Pulmonary artery endothelial cell (primary cell): Measurements from ENCODE around the gene CD28. TPM values are rescaled to one million over a fixed set of nuclear protein-coding genes. Genes with fewer than 3 reads are reported as not detected.
"Not testable (repeated sequence)": the region's sequence is repeated elsewhere in the genome, so short reads cannot be mapped to it uniquely, and the experiment has no call there.

Experiments used
- DNase-seq: peaks from one replicate; pipeline ENCODE4 v3.0.0-alpha.2; 2011; ENCODE audit warnings: low read depth, low spot score
- total RNA-seq: library from RNA; depleted of rRNA; stranded (reverse); fragments of >200 nt; gene quantifications from 2 replicates; pipeline ENCODE4 v1.2.3, GENCODE V29; 2014

The CD28 gene
- total RNA-seq, 1 donor from 2014 or later = 0.07 TPM

DNA sequence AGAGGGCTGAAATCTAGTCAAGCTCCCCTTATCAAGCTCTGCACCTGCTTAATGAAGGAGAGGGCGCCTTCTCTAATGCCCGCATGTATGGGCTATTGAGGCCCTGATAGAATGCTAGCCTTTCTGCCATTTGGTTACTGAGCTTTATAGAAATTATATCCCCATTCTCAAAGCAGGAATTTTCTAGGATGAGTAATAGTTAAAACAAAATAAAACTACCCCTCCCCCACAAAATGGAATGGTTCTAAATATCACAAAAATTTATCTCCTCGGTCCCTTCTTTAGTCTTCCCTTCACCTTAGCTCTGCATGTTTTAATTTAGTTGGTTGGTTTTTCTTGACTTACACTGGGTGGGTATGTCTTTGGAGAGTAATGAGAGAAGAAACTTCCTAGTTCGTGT, 37.7 kb downstream of the CD28 start:
- no peak for DNase-seq

DNA sequence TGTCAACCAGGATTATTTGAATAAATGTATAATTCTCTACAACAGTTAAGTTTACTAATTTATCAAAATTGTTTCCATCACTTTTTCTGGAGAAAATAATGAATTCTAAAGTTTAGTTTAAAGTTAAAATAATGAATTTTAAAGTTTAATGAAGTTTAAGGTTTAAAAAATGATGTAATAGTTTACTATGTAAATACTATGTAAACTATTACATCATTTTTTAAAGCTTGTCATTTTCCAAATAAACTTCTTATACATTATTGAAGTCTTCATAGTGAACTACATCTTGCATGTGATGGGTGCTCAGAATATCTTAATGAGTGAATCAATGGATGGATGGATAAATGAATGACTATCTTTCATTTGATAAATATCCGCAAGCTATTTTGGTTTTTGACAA, 38.8 kb downstream of the CD28 start:
- DNase-seq = no peak

DNA sequence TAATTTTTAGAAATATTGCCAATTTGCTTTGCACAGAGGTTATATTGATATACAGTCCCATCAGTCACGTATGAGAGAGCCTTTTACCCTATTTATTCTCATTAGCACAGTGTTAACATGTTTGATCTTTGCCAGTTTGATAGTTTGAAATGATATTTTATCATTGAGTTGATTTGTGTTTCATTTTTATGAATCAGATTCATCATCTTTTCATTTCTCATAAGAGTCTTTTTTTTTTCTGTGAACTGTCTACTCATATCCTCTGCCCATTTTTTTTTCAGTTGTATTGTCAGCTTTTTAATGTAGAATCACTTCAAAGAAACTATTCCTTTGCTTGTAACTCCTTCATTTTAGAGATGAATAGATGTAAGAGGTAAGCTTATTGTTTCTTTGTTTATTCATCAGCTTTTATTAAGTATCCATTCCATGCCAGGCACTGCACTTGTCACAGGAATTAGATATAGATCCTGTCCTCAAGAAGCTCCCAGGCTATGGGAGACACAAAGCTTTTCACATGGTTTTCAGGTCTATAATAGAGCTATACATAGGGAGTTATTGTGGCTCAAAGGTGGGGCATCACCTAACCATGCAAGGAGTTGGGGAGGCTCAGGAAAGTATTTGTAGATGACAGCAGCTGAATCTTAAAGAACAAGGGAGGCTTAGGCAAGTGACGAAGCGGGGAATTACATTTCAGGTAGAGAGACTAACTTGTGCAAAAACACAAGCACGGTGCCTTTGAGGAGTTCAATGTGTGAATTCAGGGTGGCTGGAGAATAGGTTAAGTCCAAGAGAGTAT, 42.1 kb downstream of the CD28 start:
- no peak for DNase-seq

DNA sequence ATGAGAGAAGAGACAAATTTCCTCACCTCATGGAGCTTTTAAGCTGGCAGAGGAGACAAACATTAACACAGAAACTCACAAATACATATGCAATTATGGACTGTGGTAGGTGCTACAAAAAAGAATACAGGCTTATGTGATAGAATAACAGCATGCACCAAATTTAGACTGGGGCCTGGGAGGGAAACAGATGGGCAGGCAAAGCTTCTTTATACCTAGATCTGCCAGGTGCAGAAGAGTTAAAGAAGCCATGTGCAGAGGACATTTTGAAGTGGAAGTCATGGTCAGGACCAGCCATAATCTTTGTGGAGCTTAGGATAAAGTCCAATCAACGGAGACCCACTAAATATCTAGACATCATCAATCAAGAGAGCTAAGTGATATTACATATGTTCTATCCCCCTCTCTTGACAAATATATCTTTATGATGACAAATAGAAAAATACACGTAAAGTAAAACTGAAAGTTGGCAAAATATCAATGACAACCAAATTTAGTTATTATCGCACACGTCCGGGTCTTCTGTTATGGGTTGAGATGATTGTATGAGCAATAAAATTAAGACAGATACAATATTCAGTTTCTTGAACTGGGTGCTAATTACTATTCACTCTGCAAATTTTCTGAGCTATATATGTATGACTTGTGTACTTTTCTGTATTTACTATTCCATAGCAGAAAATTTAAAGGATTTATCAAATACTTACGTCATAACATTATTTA, 44.1 kb downstream of the CD28 start:
- no peak for DNase-seq

DNA sequence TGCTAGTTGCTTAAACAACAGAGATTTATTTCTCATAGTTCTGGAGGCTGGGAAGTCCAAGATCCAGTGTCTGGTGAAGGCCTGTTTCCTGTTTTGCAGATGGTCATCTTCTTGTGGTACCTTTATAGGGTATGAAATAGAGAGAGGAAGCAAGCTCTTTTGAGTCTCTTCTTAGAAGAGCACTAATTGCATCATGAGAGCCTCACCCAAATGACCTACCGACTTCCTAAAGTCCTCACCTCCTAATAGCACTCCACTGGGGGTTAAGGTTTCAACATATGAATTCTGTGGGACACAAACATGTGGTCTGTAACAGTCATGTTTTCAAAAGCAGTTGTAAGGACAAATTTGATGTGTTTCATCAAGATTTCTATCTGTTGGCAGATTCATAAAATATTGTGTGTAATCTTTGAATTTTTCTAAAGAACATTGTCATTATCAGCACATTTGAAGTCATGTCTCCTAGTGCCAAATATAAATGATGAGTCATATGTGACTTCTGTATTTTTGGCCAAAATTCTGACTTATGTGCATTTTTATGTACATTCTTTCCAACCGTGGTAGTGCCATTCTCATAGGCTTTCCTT, 45.3 kb downstream of the CD28 start:
- DNase-seq = no peak

DNA sequence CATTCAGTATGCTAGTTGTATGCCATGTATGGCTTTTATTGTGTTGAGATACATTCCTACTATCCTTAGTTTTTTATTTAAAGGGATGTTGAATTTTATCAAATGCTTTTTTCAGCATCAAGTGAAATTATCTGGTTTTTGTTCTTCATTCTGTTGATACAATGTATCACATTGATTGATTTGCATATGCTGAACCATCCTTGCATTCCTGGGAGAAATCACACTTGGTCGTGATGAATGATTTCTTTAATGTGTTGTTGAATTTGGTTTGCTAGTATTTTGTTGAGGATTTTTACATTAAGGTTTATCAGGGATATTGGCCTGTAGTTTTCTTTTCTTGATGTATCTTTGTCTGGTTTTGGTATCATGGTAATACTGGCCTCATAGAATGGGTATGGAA, 49.7 kb downstream of the CD28 start:
- DNase-seq = no peak

DNA sequence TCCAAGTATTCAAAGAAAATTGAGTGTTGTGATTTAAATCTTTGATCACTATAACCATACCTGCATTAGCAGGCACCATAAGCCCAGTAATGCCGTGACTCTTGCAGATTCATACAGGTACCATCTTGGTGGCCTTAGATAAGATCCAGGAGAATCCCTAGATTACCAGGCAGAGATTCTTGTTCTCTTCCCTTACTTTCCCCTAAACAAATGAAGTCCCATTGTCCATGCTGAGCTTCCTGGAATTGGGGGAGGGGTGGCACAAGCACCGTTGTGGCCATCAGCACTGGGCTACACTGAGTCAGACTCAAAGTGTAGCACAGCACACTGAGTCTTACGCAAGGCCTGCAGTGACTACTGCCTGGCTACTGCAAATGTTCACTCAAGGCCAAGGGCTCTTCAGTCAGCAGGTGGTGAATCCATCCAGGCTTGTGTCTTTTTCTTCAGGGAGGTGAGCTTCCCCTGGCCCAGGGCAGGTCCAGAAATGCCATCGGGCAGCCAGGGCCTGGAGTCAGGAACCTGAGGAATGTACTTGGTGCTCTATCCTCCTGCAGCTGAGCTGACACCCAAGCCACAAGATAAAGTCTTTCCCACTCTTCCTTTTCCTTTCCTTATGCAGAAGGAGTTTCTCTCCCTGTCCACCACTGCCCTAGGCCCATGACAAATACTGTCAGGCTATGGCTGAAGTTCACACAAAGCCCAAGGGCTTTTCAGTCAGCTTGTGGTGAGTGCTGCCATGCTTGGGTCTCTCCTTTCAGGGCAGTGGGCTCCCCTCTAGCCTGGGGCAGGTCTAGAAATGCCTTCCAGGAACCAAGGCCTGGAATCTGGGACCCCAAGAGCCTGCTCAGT, 52.6 kb downstream of the CD28 start:
- DNase-seq = no peak

DNA sequence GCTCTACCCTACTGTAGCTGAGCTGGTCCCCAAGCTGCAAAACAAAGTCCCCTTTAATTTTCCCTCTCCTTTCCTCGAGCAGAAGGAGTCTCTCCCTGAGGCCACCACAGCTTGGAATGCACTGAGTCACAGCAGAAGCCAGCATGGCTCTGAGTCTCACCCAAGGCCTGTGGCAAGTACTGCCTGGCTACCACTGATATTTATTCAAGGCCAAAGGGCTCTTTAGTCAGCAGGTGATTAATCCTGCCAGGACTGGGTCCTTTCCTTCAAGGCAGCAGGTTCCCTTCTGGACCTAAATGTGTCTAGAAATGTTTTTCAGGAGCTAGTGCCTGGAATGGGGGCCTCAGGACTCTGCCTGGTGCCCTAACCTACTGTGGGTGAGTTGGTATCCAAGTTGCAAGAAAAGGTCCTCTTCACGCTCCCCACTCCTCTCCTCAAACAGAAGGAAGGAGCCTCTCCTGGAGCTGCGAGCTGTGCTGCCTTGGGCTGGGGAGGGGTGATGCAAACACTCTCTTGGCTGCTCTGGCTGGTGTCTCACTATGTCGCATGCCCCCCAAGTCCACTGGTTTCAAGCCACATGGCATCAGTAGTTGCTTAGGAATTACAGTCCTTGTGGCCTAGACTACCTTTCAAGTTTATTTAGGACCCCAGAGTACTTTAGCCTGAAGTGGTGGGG, 53.4 kb downstream of the CD28 start:
- no peak for DNase-seq

DNA sequence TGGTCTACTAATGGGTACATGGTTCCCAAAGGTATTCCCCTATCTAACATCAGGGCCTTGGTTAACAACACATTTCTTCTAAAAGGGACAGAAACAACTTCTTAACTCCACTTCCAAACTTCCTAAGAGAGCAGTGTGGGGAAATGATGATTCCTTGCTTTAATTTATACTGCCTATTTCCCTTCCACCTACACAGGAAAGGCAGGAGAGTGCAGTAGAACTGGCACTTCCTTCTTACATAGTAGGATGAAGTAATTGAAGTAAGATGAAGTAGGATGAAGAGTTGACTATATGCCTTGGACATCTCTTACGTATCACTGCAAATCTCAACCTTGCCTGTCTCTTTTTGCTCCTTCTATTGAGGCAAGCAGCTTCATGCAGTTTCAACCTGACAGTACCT, 54.7 kb downstream of the CD28 start:
- DNase-seq = no peak

DNA sequence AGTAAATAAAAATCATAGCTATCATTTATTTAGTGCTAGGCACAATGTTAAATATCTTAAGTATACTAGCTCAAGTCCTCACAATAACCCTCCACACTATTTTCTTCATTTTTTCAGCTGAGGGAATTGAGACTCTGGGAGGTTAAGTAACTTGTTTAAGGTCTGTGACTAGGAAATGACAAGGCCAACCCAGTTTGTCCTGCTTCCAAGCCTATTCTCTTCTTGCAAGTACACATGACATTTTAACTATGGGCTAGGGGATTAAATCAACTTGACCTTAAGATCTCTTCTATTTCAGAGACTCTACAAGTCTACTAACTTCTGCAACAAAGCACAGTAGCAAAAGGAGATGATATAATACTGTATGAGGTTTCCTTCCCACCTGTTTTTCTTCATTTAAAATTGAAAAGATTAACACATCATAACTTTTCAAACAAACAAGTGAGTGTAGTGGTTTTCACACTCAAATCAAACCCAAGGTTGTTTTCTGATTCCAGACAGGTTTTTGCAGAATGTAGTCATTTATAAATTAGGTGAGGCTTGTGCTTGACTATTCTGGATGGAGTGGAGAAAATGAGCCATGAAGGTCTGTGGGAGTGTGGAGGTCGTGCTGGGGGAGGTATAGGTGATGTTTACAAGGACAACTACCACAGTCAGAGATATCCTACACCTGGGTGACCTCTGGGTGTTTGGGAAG, 57.0 kb downstream of the CD28 start:
- no peak for DNase-seq

DNA sequence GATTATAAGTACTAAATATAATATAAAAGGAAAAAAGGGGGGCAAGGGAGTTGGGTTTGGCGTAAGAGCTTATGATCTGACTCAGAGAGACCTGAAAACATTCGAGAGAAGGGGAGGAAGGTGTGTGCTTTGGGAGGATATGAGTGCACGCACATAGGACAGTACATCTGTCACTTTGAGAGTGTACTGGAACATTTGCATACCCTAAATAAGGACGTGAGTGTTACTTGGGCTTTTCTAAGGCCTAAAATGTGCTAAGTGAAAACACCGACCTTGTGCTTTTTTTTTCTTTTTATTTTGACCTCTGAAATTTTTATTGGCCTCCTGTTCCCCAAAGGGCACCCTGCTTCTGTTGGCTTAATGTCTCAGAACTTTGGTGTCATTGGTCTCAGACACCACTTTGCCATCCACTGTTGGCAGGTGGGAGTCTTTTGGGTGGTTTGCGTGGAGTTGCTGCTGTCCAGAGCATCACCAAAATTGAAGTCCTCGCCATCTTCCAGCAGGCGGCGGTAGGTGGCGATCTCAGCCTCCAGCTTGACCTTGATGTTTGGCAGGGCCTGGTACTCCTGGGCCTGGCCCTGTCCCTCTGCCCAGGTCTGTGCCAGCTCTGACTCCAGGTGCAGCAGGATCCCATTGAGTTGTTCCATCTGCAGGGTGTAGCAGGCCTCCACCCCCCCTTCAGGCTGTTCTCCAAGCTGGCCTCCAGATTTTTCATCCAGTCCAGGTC, 57.7 kb downstream of the CD28 start:
- no peak for DNase-seq

DNA sequence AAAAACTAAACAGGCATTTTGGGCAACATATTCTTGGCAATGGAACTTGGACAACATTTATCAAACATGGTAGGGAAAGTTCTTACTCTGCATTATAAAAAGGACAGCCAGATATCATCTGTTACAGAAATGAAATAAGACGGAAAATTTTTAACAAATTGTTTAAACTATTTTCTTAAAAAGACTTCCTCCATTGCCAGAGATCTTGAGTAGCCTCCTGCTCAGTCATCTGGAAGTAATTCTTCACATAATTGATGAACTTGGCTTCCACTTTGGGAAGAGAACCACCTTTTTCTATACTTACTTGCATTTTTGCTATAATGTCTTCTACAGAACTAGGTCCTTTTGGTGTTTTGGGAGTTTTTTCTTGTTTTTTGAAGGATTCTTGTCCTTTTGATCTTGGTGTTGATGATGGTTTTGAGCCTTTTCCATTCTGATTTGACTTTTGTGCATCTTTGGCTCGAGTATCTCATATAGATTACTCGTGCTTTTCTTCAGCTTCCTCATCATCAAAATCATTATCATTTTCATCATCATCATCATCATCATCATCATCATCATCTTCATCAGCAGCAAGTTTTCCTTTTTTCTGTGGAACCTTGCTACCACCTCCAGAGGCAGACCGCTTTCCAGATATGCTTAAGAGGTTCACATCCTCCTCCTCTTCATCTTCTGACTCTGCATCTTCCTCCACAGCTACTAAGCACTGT, 66.2 kb downstream of the CD28 start:
- no peak for DNase-seq

DNA sequence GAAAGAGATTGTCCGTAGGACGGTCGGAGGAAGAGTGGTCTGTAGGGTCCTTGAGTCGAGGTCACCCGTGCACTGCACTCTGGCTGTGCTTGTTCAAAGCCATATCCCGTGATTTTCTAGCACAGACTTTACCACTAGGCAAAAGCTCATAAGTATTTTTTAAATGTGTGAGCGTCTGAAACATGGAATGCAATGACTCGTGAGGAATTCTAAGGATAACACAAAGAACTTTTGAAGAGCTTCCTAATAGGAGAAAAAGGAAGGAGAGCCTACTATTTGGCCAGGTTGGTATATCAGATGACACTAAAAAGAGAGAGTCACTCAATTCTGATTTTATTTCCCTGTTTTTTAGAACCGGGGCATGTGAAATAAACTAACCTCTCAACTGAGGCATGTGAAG, 68.3 kb downstream of the CD28 start:
- no peak for DNase-seq

DNA sequence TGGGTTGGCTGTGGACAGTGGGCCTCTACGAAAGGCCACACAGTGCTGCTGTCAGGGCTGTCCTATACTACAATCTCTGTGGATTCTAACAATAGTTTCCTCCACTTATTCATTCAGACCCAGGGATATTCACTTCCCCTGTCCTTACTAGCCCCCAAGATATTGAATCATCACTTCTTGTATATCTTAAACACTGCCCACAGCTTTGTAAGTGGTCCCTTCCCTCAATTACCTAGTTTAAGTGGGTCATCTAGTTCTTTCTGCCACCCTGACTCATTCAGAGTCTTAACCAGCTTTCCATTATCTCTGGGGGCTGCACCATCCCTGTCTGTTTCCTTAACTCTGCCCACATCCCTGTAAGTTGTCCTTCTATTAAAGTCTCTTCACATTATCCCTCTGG, 69.2 kb downstream of the CD28 start:
- DNase-seq = no peak

DNA sequence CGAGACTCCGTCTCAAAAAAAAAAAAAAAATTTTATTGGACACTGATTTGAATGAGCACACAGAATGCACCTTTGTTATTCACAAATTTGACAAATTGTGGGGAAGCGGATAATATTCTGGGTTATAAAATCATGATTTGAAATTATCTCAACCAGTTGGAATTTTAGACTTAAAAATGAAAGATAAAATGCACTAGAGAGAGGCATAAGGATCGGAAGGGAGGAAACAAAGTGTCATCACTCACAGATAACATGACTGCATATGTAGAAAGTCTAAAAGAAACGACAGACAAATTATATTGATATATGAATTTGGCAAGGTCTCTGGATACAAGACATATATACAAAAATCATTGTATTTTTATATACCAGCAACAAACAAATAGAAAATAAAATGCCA, 70.6 kb downstream of the CD28 start:
- DNase-seq = no peak

DNA sequence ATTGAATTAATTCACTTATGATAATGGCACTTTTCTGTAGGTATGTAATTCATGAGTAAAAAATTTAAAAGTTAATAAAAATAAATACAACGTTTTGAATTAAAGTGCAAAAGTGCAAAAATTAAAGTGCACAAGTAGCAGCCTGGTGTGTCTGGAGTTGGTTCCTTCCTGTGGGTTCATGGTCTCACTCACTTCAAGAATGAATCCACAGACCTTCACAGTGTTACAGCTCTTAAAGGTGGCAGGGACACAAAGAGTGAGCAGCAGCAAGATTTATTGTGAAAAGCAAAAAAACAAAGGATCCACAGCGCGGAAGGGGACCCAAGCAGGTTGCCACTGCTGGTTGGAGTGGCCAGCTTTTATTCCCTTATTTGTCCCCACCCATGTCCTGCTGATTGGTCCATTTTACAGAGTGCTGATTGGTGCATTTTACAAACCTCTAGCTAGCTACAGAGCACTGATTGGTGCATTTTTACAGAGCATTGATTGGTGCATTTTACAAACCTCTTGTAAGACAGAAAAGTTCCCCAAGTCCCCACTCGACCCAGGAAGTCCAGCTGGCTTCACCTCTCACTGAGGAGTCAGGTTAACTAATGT, 73.1 kb downstream of the CD28 start:
- not testable (repeated sequence) for DNase-seq

DNA sequence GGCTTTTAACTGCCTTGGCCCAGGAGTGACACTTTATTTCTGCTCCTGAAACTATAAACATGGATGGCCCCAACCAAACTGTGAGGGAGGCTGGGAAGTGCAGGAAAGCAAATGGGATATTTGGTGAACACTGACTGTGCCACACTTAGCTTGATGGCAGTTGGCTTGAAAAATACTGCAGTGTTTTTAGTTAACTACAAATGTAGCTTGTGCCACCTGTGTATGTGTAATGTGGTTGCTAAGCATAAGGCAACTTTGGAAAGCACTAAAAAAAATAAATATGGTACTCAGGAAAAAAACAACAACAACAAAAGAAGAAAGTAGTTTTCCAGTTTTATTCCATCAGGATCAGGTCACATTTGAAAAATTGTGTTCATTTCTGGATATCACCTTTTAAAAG, 73.8 kb downstream of the CD28 start:
- DNase-seq = no peak

DNA sequence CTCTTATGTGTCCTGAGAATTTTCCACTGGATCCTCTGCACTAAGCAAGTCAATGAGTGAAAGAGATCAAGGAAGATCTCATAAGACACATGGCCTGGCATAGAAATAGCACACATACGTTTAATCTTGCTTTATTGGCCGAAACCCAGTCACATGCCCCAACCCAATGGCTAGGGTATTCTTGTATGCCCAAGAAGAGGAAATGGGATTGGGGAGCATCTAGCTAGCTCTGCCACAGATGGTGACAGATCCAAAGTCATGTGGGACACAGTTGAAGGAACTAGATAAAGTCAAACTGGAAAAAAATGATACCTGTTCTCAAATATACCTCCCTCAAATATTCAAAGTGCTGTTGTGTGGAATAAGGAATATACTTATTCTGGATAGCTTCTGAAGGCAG, 74.7 kb downstream of the CD28 start:
- DNase-seq = no peak
